Activated CD4-positive, alpha-beta T cell treated with anti-CD3 and anti-CD28 coated beads, Interleukin-10, Interleukin-2, amounts not matched to agents 100 ng/mL and 50 ng/mL, durations not matched to agents 16 hours and 8 hours (primary cell): ENCODE measurements around the gene HAO1.

ENCODE experiments used
- DNase-seq: peaks from one replicate; pipeline ENCODE4 v3.0.0-alpha.2; 2020

HAO1 gene

DNA sequence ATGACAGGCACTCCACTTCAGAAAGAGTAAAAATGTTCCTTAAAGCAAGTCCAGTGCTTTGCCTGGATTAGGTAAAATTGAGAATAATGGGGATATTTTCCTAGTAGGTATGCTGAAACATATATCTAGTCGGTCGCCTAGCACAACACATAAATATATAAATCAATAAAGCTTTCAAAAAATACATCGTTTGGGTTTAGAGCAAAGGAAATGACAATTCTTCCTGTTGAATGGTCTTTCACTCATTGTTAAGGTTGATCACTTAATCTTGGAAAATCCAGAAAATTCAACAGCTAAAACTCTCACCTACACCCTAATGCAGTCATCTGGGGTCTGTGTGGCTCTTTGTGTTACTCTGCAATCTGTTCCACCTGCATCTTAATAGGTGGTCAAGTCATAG is 13.9 kb downstream of the HAO1 start:
- DNase-seq, result no peak

- DNase-seq, result peak; percentile 4
These were observed 15.6 kb downstream of the HAO1 start for GRCh38 chr20:7924692-7925091.

GRCh38 chr20:7916648-7917047 is 23.6 kb downstream of the HAO1 start:
- DNase-seq, result no peak

- DNase-seq, result no peak
These were observed 27.7 kb downstream of the HAO1 start for GRCh38 chr20:7912551-7912950.

- DNase-seq, result no peak
These were observed 28.5 kb downstream of the HAO1 start for GRCh38 chr20:7911586-7912330.

- DNase-seq, result no peak
These were observed 31.4 kb downstream of the HAO1 start for GRCh38 chr20:7908905-7909304.

- DNase-seq, result no peak
These were observed 36.8 kb downstream of the HAO1 start for GRCh38 chr20:7903429-7903828.

GRCh38 chr20:7902879-7903278 is 37.4 kb downstream of the HAO1 start:
- no peak for DNase-seq

DNA sequence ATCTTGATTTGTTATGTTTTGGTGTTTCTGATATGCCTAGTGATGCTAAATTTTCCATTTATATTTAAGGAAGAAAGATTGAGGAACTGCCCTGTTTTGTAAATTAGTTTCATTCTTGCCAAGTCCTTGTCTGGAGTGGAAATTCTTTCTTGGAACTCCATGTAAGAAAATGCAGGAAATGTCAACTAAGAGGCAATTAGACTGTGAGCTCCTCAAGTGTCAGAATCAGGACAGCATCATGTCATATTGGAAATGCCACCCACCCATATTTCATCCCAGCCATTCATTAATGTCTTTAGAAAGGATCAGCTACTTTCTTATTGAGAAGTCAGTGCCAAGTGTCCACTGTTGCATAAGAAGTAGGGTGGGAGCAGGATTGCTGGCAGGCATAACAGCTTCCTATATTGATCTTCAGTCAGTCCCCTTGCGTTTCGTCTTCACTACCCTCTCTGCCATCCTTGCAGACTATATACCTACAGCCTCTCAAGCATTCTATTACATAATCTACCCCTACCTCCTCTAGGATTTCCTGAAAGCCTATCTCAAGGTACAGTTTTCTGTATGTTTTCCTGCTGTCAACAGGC is 42.4 kb downstream of the HAO1 start:
- DNase-seq, result no peak

DNA sequence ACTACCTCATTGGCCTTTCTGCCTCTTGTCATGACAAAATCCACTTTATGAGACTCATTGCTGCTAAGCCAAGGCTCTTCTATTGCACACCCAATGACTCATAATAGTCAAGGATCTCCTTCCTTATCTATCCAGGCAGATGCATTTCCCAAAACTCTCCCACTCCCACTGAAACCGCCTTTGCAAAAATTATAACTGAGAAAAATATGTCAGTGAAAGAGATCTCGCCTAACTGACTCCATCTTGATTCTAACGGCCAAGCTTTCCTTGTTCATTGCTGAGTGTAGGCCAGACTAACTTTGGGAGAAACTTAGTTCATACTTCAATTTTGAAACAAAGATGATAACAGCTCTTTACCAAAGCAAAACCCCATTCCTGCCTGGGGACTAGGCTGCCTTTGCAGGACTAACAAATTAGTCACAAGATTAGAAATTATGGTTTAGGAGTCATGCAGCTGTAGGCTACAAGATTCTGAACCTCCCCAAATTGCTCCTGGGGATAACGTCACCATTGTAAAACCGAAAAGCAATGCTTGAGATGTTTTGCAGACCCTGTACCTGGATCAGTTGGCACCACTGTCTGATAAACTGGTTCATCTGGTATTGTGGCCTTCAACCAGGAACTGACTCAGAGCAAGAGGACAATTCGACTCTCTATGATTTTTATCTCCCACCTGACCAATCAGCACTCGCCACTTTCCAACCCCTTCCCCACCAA is 47.1 kb downstream of the HAO1 start:
- no peak for DNase-seq

- DNase-seq, result no peak
These were observed 48.6 kb downstream of the HAO1 start for GRCh38 chr20:7891705-7892104.

GRCh38 chr20:7889736-7890135 is 50.5 kb downstream of the HAO1 start:
- DNase-seq, result no peak

- no peak for DNase-seq
These were observed 56.5 kb downstream of the HAO1 start for GRCh38 chr20:7883741-7884140.

GRCh38 chr20:7883309-7883708 is 56.9 kb downstream of the HAO1 start:
- DNase-seq, result no peak

DNA sequence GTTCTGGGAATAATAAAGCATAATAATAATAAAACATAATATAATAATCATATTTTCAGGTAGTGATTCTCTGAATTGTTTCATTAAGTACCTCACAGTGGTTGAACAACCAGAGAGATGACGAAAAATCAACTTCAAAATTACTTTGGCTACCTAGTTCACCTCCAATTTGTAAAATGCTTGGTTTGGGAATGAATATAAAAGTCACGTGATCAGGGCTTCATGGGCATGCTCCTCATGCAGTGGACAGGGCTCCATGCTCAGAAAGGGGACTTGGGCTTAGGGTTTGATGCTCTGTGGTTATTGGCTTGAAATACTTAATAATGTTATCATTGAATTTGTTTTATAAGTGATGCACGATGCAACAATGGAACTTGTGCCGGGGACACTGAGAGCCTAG is 58.2 kb downstream of the HAO1 start:
- DNase-seq, result no peak

- no peak for DNase-seq
These were observed 58.7 kb downstream of the HAO1 start for GRCh38 chr20:7881551-7881950.

DNA sequence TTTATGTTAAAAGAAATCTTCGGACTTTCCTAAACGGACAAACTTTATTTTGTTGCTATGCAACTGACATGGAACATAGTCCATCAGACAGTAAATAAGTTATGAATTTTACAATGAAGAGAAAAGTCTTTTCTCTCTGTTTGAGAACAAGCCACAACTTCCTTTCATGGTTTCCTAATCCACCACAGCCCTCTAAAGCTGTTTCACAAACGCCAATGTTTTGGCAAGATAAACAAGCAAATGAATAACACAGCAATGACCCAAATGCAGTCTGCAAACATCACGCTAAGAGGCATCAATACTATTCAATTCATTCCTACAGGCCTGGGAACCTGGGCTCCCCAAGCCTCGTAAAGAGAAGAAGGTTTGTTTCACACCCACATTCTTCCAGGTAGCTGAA is 60.4 kb downstream of the HAO1 start:
- DNase-seq, result no peak

GRCh38 chr20:7868108-7868507 is 72.2 kb downstream of the HAO1 start:
- DNase-seq, result no peak

- no peak for DNase-seq
These were observed 74.0 kb downstream of the HAO1 start for GRCh38 chr20:7866285-7866684.

- peak; percentile 34 for DNase-seq
These were observed 80.9 kb downstream of the HAO1 start for GRCh38 chr20:7859356-7859802.

- no peak for DNase-seq
These were observed 81.5 kb downstream of the HAO1 start for GRCh38 chr20:7858734-7859250.

DNA sequence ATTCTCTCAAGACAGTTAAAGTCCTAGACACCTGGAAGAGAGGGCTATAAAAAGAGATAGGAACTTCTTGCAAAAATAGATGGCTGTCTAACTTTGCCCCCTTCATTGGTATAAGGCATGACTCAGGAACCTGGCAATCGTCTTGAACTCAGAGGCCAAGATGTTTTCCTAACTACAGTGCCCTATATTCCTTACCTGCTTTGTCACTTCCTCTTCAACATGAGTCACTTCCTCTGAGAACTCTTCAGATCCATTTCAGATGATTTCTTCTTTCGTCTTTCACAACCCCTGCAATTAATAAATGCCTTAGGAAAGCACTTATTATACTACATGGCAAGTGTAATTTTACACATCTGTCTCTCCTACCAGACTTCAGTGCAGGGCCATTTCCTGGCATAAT is 83.5 kb downstream of the HAO1 start:
- no peak for DNase-seq

DNA sequence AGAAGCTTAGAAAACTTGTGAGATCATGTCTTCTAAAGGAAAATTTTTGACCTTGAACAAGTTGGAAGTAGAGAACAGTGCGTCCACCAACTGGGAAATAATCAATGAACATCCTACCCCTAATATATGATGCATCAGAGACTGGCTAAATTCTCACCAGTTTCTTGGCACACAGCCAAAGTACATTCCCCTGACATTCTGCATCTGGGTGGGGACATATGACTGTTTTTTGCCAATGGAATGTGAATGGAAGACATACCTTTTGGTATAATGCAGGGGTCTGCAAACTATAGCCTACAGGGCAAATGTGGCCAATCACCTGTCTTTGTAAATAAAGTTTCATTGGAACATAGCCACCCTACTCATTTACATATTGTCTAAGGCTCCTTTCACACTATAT is 84.7 kb downstream of the HAO1 start:
- no peak for DNase-seq

DNA sequence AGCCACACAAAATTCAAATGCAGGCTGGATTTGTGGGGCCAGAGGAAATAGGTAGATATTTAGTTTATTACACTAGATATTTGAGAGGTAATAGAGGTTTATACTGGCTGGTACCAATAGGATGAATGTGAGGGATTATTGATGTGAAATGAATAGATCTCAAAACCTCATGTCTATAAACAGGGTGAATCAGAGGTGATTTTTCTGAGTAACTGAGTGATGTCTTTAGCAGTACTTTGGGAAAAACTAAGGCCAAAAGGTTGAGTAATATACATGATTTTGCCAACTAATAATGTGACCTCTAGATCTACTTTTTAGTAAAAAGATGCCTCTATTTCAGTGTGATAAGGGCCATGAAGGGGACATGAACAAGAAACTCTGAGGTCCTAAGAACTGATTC is 86.8 kb downstream of the HAO1 start:
- no peak for DNase-seq
